ENCODE results near the gene HNRNPR.

HNRNPR gene

GRCh38 chr1:23367791-23368561 is 23.9 kb upstream of the HNRNPR start:
- Histone ChIP-seq H3K4me1 (ENCODE audit: control insufficient read depth, insufficient read depth, low read length, poor library complexity, severe bottlenecking) (peaks cover 27% of the 10 kb centered on the region), H3K27ac (ENCODE audit: low read depth, low read length, severe bottlenecking) (peak overlapping the region; percentile 96), H3K36me3 (ENCODE audit: control insufficient read depth, insufficient read depth, low read length) (peaks cover 47% of the 10 kb centered on the region), H3K9me3 (ENCODE audit: control insufficient read depth, low read length) (peaks cover 37% of the 10 kb centered on the region), H3K4me3 (ENCODE audit: extremely low read depth, insufficient read depth, low read length, poor library complexity, severe bottlenecking) (peak overlapping the region; percentile 88)
- WGBS, 2 experiments (ENCODE audit: insufficient coverage in 2 of 2) = 2 to 6% methylated on average over 36 to 40 of the region's 41 CpGs

DNA sequence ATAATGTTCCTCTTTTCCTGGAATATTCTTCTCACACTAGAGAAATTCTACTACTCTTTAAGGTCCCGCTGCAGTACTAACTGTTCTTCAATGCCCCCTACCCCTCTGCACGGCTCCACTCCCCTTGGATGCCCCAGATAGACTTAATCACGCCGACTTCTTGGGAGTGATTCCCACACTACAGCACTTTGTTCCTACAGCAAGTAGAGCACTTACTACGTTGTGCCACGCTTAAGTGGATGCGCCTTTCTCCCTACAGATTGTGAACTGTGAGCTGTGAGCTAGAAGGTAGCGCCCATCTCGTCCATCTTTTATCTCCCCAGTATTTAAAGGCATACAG is 23.3 kb upstream of the HNRNPR start:
- peaks cover 51% of the 10 kb centered on the region for H3K36me3 ChIP-seq (ENCODE audit: control insufficient read depth, insufficient read depth, low read length)
- 71 to 92% methylated on average over 3 to 8 of the region's 9 CpGs for WGBS, 2 experiments (ENCODE audit: insufficient coverage in 2 of 2)
- H3K27ac ChIP-seq (ENCODE audit: low read depth, low read length, severe bottlenecking) = peak overlapping the region; percentile 96
- H3K4me1 ChIP-seq (ENCODE audit: control insufficient read depth, insufficient read depth, low read length, poor library complexity, severe bottlenecking) = peaks cover 26% of the 10 kb centered on the region
- H3K9me3 ChIP-seq (ENCODE audit: control insufficient read depth, low read length) = peaks cover 43% of the 10 kb centered on the region
- H3K4me3 ChIP-seq (ENCODE audit: extremely low read depth, insufficient read depth, low read length, poor library complexity, severe bottlenecking) = peak overlapping the region; percentile 88

DNA sequence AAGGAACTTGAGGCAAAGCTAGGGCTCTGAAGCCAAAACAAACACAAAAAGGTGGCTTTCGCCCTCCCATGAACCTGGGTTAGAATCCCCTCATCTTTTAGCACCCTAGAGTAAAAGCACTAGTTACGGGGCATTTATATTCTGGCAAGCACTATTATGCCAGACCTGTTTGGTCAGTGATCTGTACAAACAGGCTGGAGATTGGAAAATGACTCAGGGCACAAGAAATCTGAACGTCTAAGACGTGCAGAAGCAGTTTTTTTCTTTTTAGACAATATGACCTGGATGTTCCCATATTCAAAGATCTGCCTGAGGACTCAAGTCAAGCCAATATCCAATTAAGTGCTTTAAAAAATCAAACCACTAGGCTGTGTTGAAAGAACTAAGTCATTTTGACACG is 22.5 kb upstream of the HNRNPR start:
- Histone ChIP-seq H3K27ac (ENCODE audit: low read depth, low read length, severe bottlenecking) (no peak overlapping the region), H3K9me3 (ENCODE audit: control insufficient read depth, low read length) (peaks cover 51% of the 10 kb centered on the region), H3K4me1 (ENCODE audit: control insufficient read depth, insufficient read depth, low read length, poor library complexity, severe bottlenecking) (peaks cover 18% of the 10 kb centered on the region), H3K4me3 (ENCODE audit: extremely low read depth, insufficient read depth, low read length, poor library complexity, severe bottlenecking) (no peak overlapping the region), H3K36me3 (ENCODE audit: control insufficient read depth, insufficient read depth, low read length) (peaks cover 51% of the 10 kb centered on the region)
- 94 to 97% methylated on average over 5 of the region's 5 CpGs for WGBS, 2 experiments (ENCODE audit: insufficient coverage in 2 of 2)

- no peak overlapping the region for H3K4me3 ChIP-seq (ENCODE audit: extremely low read depth, insufficient read depth, low read length, poor library complexity, severe bottlenecking)
- no peak overlapping the region for H3K27ac ChIP-seq (ENCODE audit: low read depth, low read length, severe bottlenecking)
- H3K4me1 ChIP-seq (ENCODE audit: control insufficient read depth, insufficient read depth, low read length, poor library complexity, severe bottlenecking) = peaks cover 14% of the 10 kb centered on the region
- H3K9me3 ChIP-seq (ENCODE audit: control insufficient read depth, low read length) = peaks cover 56% of the 10 kb centered on the region
- WGBS, 2 experiments (ENCODE audit: insufficient coverage in 2 of 2) = 80% methylated on average over 1 of the region's 2 CpGs; no CpG with 5 or more reads in 1 of the 2 experiments
- peaks cover 56% of the 10 kb centered on the region for H3K36me3 ChIP-seq (ENCODE audit: control insufficient read depth, insufficient read depth, low read length)
Observed at GRCh38 chr1:23366146-23366545, 22.1 kb upstream of the HNRNPR start.

- H3K9me3 ChIP-seq (ENCODE audit: control insufficient read depth, low read length) = peaks cover 70% of the 10 kb centered on the region
- H3K27ac ChIP-seq (ENCODE audit: low read depth, low read length, severe bottlenecking) = no peak overlapping the region
Observed at GRCh38 chr1:23362218-23362713, 18.2 kb upstream of the HNRNPR start.

DNA sequence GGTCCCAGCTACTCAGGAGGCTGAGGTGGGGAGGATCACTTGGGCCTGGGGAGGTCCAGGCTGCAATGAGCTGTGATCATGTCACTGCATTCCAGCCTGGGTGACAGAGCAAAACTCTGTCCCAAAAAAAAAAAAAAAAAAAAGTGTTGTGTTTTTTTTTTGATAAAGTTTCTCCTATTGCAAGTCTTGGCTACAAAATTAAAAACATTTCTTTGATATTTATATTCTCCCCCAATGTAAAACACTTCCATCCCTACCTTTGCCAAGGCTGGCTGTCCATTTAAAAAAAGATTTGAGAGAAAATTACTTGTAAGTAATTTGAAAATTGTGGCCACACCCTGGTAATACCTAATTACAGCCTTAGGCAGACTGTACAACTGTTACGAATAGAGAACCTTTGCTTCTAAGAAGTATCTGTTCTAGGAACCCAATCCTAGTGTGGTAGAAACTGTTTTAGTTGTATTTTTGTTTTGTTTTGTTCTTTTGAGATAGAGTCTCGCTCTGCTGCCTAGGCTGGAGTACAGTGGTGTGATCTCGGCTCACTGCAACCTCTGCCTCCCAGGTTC is 14.3 kb upstream of the HNRNPR start:
- no peaks in the 10 kb centered on the region for H3K4me1 ChIP-seq (ENCODE audit: control insufficient read depth, insufficient read depth, low read length, poor library complexity, severe bottlenecking)
- H3K36me3 ChIP-seq (ENCODE audit: control insufficient read depth, insufficient read depth, low read length) = peaks cover 40% of the 10 kb centered on the region
- WGBS, 2 experiments (ENCODE audit: insufficient coverage in 2 of 2) = 100% methylated on average over 1 of the region's 3 CpGs; no CpG with 5 or more reads in 1 of the 2 experiments
- peaks cover 40% of the 10 kb centered on the region for H3K9me3 ChIP-seq (ENCODE audit: control insufficient read depth, low read length)
- H3K4me3 ChIP-seq (ENCODE audit: extremely low read depth, insufficient read depth, low read length, poor library complexity, severe bottlenecking) = no peak overlapping the region
- no peak overlapping the region for H3K27ac ChIP-seq (ENCODE audit: low read depth, low read length, severe bottlenecking)

More at GRCh38 chr1:23362218-23362713, 18.2 kb upstream of the HNRNPR start:
- Histone ChIP-seq H3K4me3 (ENCODE audit: extremely low read depth, insufficient read depth, low read length, poor library complexity, severe bottlenecking) (no peak overlapping the region), H3K4me1 (ENCODE audit: control insufficient read depth, insufficient read depth, low read length, poor library complexity, severe bottlenecking) (no peaks in the 10 kb centered on the region), H3K36me3 (ENCODE audit: control insufficient read depth, insufficient read depth, low read length) (peaks cover 73% of the 10 kb centered on the region)
- WGBS, 2 experiments (ENCODE audit: insufficient coverage in 2 of 2) = 97 to 99% methylated on average over 7 to 8 of the region's 13 CpGs

DNA sequence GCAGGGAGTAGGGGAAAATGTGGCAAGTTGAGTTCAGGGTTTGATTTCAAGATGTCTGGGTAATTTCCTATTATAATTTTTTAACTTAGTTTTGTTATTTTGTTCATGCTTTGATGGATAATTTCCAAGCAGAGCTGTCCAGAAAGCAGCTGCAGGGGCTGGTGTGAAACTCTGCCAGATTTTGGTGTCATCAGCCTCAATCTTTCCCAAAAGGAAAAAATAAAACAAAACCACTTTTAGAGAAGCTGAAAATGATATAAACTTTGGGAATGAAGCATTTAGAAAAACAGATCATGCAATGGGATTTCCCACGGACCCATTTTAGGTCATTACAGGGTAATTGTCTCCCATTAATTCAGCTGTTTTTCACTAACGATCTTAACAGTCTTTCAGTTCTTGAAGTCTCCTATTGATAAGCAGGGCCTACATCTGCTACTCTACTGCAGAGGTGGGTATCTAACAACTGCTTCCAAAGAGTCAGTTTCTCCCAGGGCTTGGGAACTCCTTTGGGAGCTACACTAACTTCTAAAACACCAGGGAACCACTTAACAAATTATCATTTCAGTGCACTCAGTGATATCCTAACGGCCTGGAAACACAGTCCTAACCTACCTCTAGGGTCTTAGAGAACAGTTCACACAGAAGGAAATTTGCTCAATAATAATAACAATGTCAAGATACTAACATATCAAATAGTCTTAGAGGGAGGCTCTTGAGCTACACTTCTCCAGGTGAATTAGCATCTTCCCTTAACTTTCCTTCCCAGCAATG is 13.2 kb upstream of the HNRNPR start:
- Histone ChIP-seq H3K27ac (ENCODE audit: low read depth, low read length, severe bottlenecking) (no peak overlapping the region), H3K36me3 (ENCODE audit: control insufficient read depth, insufficient read depth, low read length) (peaks cover 30% of the 10 kb centered on the region), H3K4me1 (ENCODE audit: control insufficient read depth, insufficient read depth, low read length, poor library complexity, severe bottlenecking) (no peaks in the 10 kb centered on the region), H3K4me3 (ENCODE audit: extremely low read depth, insufficient read depth, low read length, poor library complexity, severe bottlenecking) (no peak overlapping the region), H3K9me3 (ENCODE audit: control insufficient read depth, low read length) (peaks cover 29% of the 10 kb centered on the region)
- WGBS, 2 experiments (ENCODE audit: insufficient coverage in 2 of 2) = 0 to 23% methylated on average over 2 to 3 of the region's 3 CpGs

- 80 to 88% methylated on average over 7 of the region's 8 CpGs for WGBS, 2 experiments (ENCODE audit: insufficient coverage in 2 of 2)
Observed at GRCh38 chr1:23356471-23357137, 12.5 kb upstream of the HNRNPR start.

GRCh38 chr1:23354245-23354644 is 10.2 kb upstream of the HNRNPR start:
- no peaks in the 10 kb centered on the region for H3K4me1 ChIP-seq (ENCODE audit: control insufficient read depth, insufficient read depth, low read length, poor library complexity, severe bottlenecking)
- 30 to 38% methylated on average over 2 to 3 of the region's 3 CpGs for WGBS, 2 experiments (ENCODE audit: insufficient coverage in 2 of 2)
- H3K4me3 ChIP-seq (ENCODE audit: extremely low read depth, insufficient read depth, low read length, poor library complexity, severe bottlenecking) = no peak overlapping the region
- no peaks in the 10 kb centered on the region for H3K36me3 ChIP-seq (ENCODE audit: control insufficient read depth, insufficient read depth, low read length)
- no peak overlapping the region for H3K27ac ChIP-seq (ENCODE audit: low read depth, low read length, severe bottlenecking)
- no peaks in the 10 kb centered on the region for H3K9me3 ChIP-seq (ENCODE audit: control insufficient read depth, low read length)

More at GRCh38 chr1:23356471-23357137, 12.5 kb upstream of the HNRNPR start:
- no peaks in the 10 kb centered on the region for H3K4me1 ChIP-seq (ENCODE audit: control insufficient read depth, insufficient read depth, low read length, poor library complexity, severe bottlenecking)
- H3K27ac ChIP-seq (ENCODE audit: low read depth, low read length, severe bottlenecking) = no peak overlapping the region
- H3K4me3 ChIP-seq (ENCODE audit: extremely low read depth, insufficient read depth, low read length, poor library complexity, severe bottlenecking) = no peak overlapping the region
- peaks cover 22% of the 10 kb centered on the region for H3K9me3 ChIP-seq (ENCODE audit: control insufficient read depth, low read length)
- peaks cover 22% of the 10 kb centered on the region for H3K36me3 ChIP-seq (ENCODE audit: control insufficient read depth, insufficient read depth, low read length)

- 43 to 80% methylated on average over 1 of the region's 1 CpG for WGBS, 2 experiments (ENCODE audit: insufficient coverage in 2 of 2)
- Histone ChIP-seq H3K27ac (ENCODE audit: low read depth, low read length, severe bottlenecking) (no peak overlapping the region), H3K9me3 (ENCODE audit: control insufficient read depth, low read length) (no peaks in the 10 kb centered on the region), H3K4me1 (ENCODE audit: control insufficient read depth, insufficient read depth, low read length, poor library complexity, severe bottlenecking) (no peaks in the 10 kb centered on the region), H3K4me3 (ENCODE audit: extremely low read depth, insufficient read depth, low read length, poor library complexity, severe bottlenecking) (no peak overlapping the region), H3K36me3 (ENCODE audit: control insufficient read depth, insufficient read depth, low read length) (no peaks in the 10 kb centered on the region)
Observed at GRCh38 chr1:23352096-23352695, 8.1 kb upstream of the HNRNPR start.
